ENCODE data around the gene RHEBL1. TPM values are rescaled to one million over a fixed set of nuclear protein-coding genes. Genes with fewer than 3 reads are reported as not detected.

RHEBL1 gene
- total RNA-seq, 1 donor from 2014 or later = 0.69 TPM

GRCh38 chr12:49037111-49037946, 32.5 kb downstream of the RHEBL1 start:
- DNase-seq = no peak

- no peak for DNase-seq
Observed at GRCh38 chr12:49036029-49036428, 33.8 kb downstream of the RHEBL1 start.

GRCh38 chr12:49034286-49034622, 35.5 kb downstream of the RHEBL1 start:
- DNase-seq = no peak

- no peak for DNase-seq
Observed at GRCh38 chr12:49033611-49034285, 36.0 kb downstream of the RHEBL1 start.

GRCh38 chr12:49032679-49033447, 36.9 kb downstream of the RHEBL1 start:
- no peak for DNase-seq

GRCh38 chr12:49032276-49032675, 37.5 kb downstream of the RHEBL1 start:
- no peak for DNase-seq

GRCh38 chr12:49031573-49032161, 38.1 kb downstream of the RHEBL1 start:
- DNase-seq = no peak

GRCh38 chr12:49030714-49031572, 38.8 kb downstream of the RHEBL1 start:
- no peak for DNase-seq

- DNase-seq = no peak
Observed at GRCh38 chr12:49030119-49030518, 39.7 kb downstream of the RHEBL1 start.

GRCh38 chr12:49028666-49029275, 41.0 kb downstream of the RHEBL1 start:
- no peak for DNase-seq

- DNase-seq = no peak
Observed at GRCh38 chr12:49027846-49028555, 41.8 kb downstream of the RHEBL1 start.

GRCh38 chr12:49026678-49027480, 42.9 kb downstream of the RHEBL1 start:
- no peak for DNase-seq

GRCh38 chr12:49026101-49026500, 43.7 kb downstream of the RHEBL1 start:
- no peak for DNase-seq

GRCh38 chr12:49025463-49025862, 44.3 kb downstream of the RHEBL1 start:
- no peak for DNase-seq

GRCh38 chr12:49024543-49024942, 45.2 kb downstream of the RHEBL1 start:
- DNase-seq = no peak

GRCh38 chr12:49023812-49024211, 46.0 kb downstream of the RHEBL1 start:
- DNase-seq = no peak

GRCh38 chr12:49022558-49023178, 47.1 kb downstream of the RHEBL1 start:
- DNase-seq = no peak

- no peak for DNase-seq
Observed at GRCh38 chr12:49021292-49021915, 48.4 kb downstream of the RHEBL1 start.

GRCh38 chr12:49020441-49020840, 49.3 kb downstream of the RHEBL1 start:
- no peak for DNase-seq

Data from skin of body (tissue), 2 donors.